GM19452 (cell line): Measurements from ENCODE around the gene VPS37C.

Source experiments
- ATAC-seq: cut with Tn5 transposase; IDR thresholded peaks from one replicate; pipeline ENCODE4 v1.9.1; 2021; ENCODE audit not compliant: unreplicated experiment

The VPS37C gene

GRCh38 chr11:61119571-61119970 is 41.7 kb downstream of the VPS37C start:
- ATAC-seq = no peak

GRCh38 chr11:61119055-61119454 is 42.2 kb downstream of the VPS37C start:
- no peak for ATAC-seq

- no peak for ATAC-seq
These were observed 42.8 kb downstream of the VPS37C start for GRCh38 chr11:61118406-61118805.

GRCh38 chr11:61118004-61118403 is 43.2 kb downstream of the VPS37C start:
- no peak for ATAC-seq

- no peak for ATAC-seq
These were observed 44.1 kb downstream of the VPS37C start for GRCh38 chr11:61117168-61117520.

GRCh38 chr11:61116426-61117167 is 44.6 kb downstream of the VPS37C start:
- no peak for ATAC-seq

- no peak for ATAC-seq
These were observed 45.6 kb downstream of the VPS37C start for GRCh38 chr11:61115498-61116224.

- no peak for ATAC-seq
These were observed 46.3 kb downstream of the VPS37C start for GRCh38 chr11:61114913-61115312.

GRCh38 chr11:61113201-61113600 is 48.0 kb downstream of the VPS37C start:
- ATAC-seq = no peak

GRCh38 chr11:61112575-61112974 is 48.7 kb downstream of the VPS37C start:
- no peak for ATAC-seq

GRCh38 chr11:61111786-61112517 is 49.3 kb downstream of the VPS37C start:
- no peak for ATAC-seq

GRCh38 chr11:61111050-61111435 is 50.2 kb downstream of the VPS37C start:
- ATAC-seq = no peak

- ATAC-seq = no peak
These were observed 50.8 kb downstream of the VPS37C start for GRCh38 chr11:61110255-61111049.

- no peak for ATAC-seq
These were observed 51.6 kb downstream of the VPS37C start for GRCh38 chr11:61109671-61110070.

- ATAC-seq = no peak
These were observed 52.2 kb downstream of the VPS37C start for GRCh38 chr11:61108847-61109585.

GRCh38 chr11:61107888-61108287 is 53.3 kb downstream of the VPS37C start:
- no peak for ATAC-seq

GRCh38 chr11:61106894-61107470 is 54.2 kb downstream of the VPS37C start:
- ATAC-seq = no peak

- ATAC-seq = no peak
These were observed 54.9 kb downstream of the VPS37C start for GRCh38 chr11:61106296-61106695.

- ATAC-seq = no peak
These were observed 56.3 kb downstream of the VPS37C start for GRCh38 chr11:61104963-61105362.

- ATAC-seq = no peak
These were observed 57.3 kb downstream of the VPS37C start for GRCh38 chr11:61103851-61104423.
